HG03139 (cell line): ENCODE measurements around the gene UPK3A.
"Not testable (repeated sequence)": the region's sequence is repeated elsewhere in the genome, so short reads cannot be mapped to it uniquely, and the experiment has no call there.

ENCODE experiments used
- ATAC-seq: cut with Tn5 transposase; IDR thresholded peaks from one replicate; pipeline ENCODE4 v1.9.1; 2021; ENCODE audit not compliant: unreplicated experiment

The UPK3A gene

GRCh38 chr22:45328261-45328660 lies 43.5 kb downstream of the UPK3A start:
- not testable (repeated sequence) for ATAC-seq

- ATAC-seq: no peak
These were observed 44.2 kb downstream of the UPK3A start for GRCh38 chr22:45328822-45329529.

- ATAC-seq: no peak
These were observed 44.8 kb downstream of the UPK3A start for GRCh38 chr22:45329530-45329936.

GRCh38 chr22:45330548-45330947 lies 45.8 kb downstream of the UPK3A start:
- ATAC-seq: no peak

- no peak for ATAC-seq
These were observed 46.7 kb downstream of the UPK3A start for GRCh38 chr22:45331486-45331885.

- no peak for ATAC-seq
These were observed 47.3 kb downstream of the UPK3A start for GRCh38 chr22:45332001-45332400.

GRCh38 chr22:45334068-45334467 lies 49.3 kb downstream of the UPK3A start:
- ATAC-seq: no peak

GRCh38 chr22:45334528-45334927 lies 49.8 kb downstream of the UPK3A start:
- no peak for ATAC-seq

GRCh38 chr22:45335021-45335818 lies 50.5 kb downstream of the UPK3A start:
- ATAC-seq: no peak

GRCh38 chr22:45335854-45336522 lies 51.2 kb downstream of the UPK3A start:
- no peak for ATAC-seq

GRCh38 chr22:45336971-45337431 lies 52.3 kb downstream of the UPK3A start:
- ATAC-seq: no peak

GRCh38 chr22:45337536-45337935 lies 52.8 kb downstream of the UPK3A start:
- no peak for ATAC-seq

- no peak for ATAC-seq
These were observed 54.0 kb downstream of the UPK3A start for GRCh38 chr22:45338795-45339194.

- ATAC-seq: no peak
These were observed 55.6 kb downstream of the UPK3A start for GRCh38 chr22:45340323-45340722.

GRCh38 chr22:45341498-45341897 lies 56.7 kb downstream of the UPK3A start:
- ATAC-seq: no peak

GRCh38 chr22:45343143-45343542 lies 58.4 kb downstream of the UPK3A start:
- ATAC-seq: no peak

- no peak for ATAC-seq
These were observed 59.6 kb downstream of the UPK3A start for GRCh38 chr22:45344334-45344733.
